Prostate gland (tissue), 2 donors: ENCODE results near the gene ATP6V1G2. TPM values are rescaled to one million over a fixed set of nuclear protein-coding genes. Genes with fewer than 3 reads are reported as not detected.

ENCODE experiments used
- DNase-seq: peaks from one replicate; pipeline ENCODE4 v3.0.0-alpha.2; 2019; ENCODE audit warnings: low spot score
- H3K27ac ChIP-seq, 2 donors: fragments of 200-600 bp; sonication (generic); 2 replicates each; pipeline ENCODE4 v1.5.1; 2017 to 2019
- H3K27me3 ChIP-seq: fragments of 200-600 bp; sonication (generic); replicated peaks from 2 replicates; pipeline ENCODE4 v1.5.1; 2019; ENCODE audit not compliant: insufficient read depth
- H3K36me3 ChIP-seq, 2 donors: fragments of 200-600 bp; sonication (generic); 1 replicate in 1 of 2; 2 replicates in 1 of 2; pipeline versions ENCODE4 v1.5.1 to v1.8.1; 2017 to 2019
- H3K4me1 ChIP-seq: fragments of 200-600 bp; sonication (generic); replicated peaks from 2 replicates; pipeline ENCODE4 v1.5.1; 2019
- H3K4me3 ChIP-seq, 2 donors: fragments of 200-600 bp; sonication (generic); 2 replicates each; pipeline ENCODE4 v1.5.1; 2017 to 2019
- H3K9me3 ChIP-seq: fragments of 200-600 bp; sonication (generic); 2 replicates; pipeline ENCODE4 v1.5.1; 2017
- CTCF ChIP-seq, 4 experiments: fragments of 200-600 bp in 2 of 4; fragments of 450-650 bp in 2 of 4; sonication (generic) in 2 of 4; IDR thresholded peaks; 1 replicate in 3 of 4; 2 replicates in 1 of 4; pipeline ENCODE4 v1.5.1; 2016 to 2019; ENCODE audit warnings: antibody characterized with exemption in 4 of 4, mild to moderate bottlenecking in 2 of 4, moderate library complexity in 2 of 4
- POLR2A ChIP-seq: fragments of 450-650 bp; IDR thresholded peaks from one replicate; pipeline ENCODE4 v1.6.1; 2016; ENCODE audit warnings: antibody characterized with exemption, mild to moderate bottlenecking
- POLR2AphosphoS5 ChIP-seq: sonication (generic); formaldehyde crosslinking; IDR thresholded peaks from one replicate; pipeline ENCODE4 v1.6.1; 2017; ENCODE audit warnings: antibody characterized with exemption
- WGBS: methylation state at CpG from one replicate; pipeline ENCODE4 v1.1.5; 2018; 5-methylcytosine and 5-hydroxymethylcytosine counted together
- intact Hi-C: fragments of 100-400 bp; cut with DNase I; formaldehyde crosslinking; loops from one replicate; pipeline ENCODE4 v1.14.2; 2022
- total RNA-seq, 2 donors: library from RNA; depleted of rRNA; stranded (reverse); fragments of >200 nt; gene quantifications; one replicate each; pipeline ENCODE4 v1.1.0, GENCODE V29; 2016

Gene ATP6V1G2
- total RNA-seq, 2 donors from 2014 or later = 0.36 to 0.74 TPM

- intact Hi-C loops = no loop called here
- no peaks in the 10 kb centered on the region for H3K27me3 ChIP-seq
- no peaks in the 10 kb centered on the region for H3K4me1 ChIP-seq
- no peaks in the 10 kb centered on the region for H3K9me3 ChIP-seq
- no peak overlapping the region for H3K4me3 ChIP-seq
- H3K36me3 ChIP-seq = no peaks in the 10 kb centered on the region
- no peak for DNase-seq
- TF ChIP-seq POLR2A = no peak
- 60% methylated on average over 9 of the region's 9 CpGs for WGBS
- no peak overlapping the region for H3K27ac ChIP-seq
Observed at GRCh38 chr6:31586599-31587281, 40.3 kb upstream of the ATP6V1G2 start.

- no peak within 1 kb of the TSS for H3K4me3 ChIP-seq
- no peak within 1 kb of the TSS for H3K27ac ChIP-seq
- no peaks in the 10 kb centered on the region for H3K27me3 ChIP-seq
- H3K9me3 ChIP-seq = no peaks in the 10 kb centered on the region
- WGBS = 59% methylated on average over 1 of the region's 1 CpG
- DNase-seq = no peak
- H3K4me1 ChIP-seq = no peaks in the 10 kb centered on the region
- TF ChIP-seq POLR2A (no peak), POLR2AphosphoS5 (no peak), CTCF (IDR thresholded peaks at IDR 0.05) (no peak)
- intact Hi-C loops = no loop called here
- no peaks in the 10 kb centered on the region for H3K36me3 ChIP-seq
Observed at GRCh38 chr6:31586008-31586407, 39.6 kb upstream of the ATP6V1G2 start, which contains the start of gene LST1. Gene LST1, plus strand, starts transcription at chr6:31586277. Its CDS starts 1,023 bp downstream, at chr6:31587300.

GRCh38 chr6:31585491-31585890, 39.1 kb upstream of the ATP6V1G2 start:
- DNase-seq = no peak
- intact Hi-C loops = no loop called here
- Histone ChIP-seq H3K27me3 (no peaks in the 10 kb centered on the region), H3K9me3 (no peaks in the 10 kb centered on the region), H3K4me3 (no peak overlapping the region), H3K4me1 (no peaks in the 10 kb centered on the region), H3K36me3 (no peaks in the 10 kb centered on the region), H3K27ac (no peak overlapping the region)
- TF ChIP-seq POLR2A (no peak), POLR2AphosphoS5 (no peak), CTCF (IDR thresholded peaks at IDR 0.05) (no peak)
- 77% methylated on average over 2 of the region's 2 CpGs for WGBS

- no peaks in the 10 kb centered on the region for H3K27me3 ChIP-seq
- peak within 1 kb of the TSS; percentile 65 to 85 for H3K27ac ChIP-seq
- H3K4me3 ChIP-seq = peak within 1 kb of the TSS; percentile 62 to 68
- H3K4me1 ChIP-seq = no peaks in the 10 kb centered on the region
- no peaks in the 10 kb centered on the region for H3K36me3 ChIP-seq
- intact Hi-C loops = no loop called here
- DNase-seq = no peak
- 74% methylated on average over 3 of the region's 3 CpGs for WGBS
- TF ChIP-seq POLR2A (no peak), POLR2AphosphoS5 (no peak), CTCF (IDR thresholded peaks at IDR 0.05) (no peak)
- no peaks in the 10 kb centered on the region for H3K9me3 ChIP-seq
Observed at GRCh38 chr6:31582230-31582643, 35.8 kb upstream of the ATP6V1G2 start, which contains the start of gene LTB. Gene LTB, minus strand, starts transcription at chr6:31582424. Its CDS starts 7 bp downstream, at chr6:31582417.

- WGBS = 26% methylated on average over 21 of the region's 21 CpGs
- H3K9me3 ChIP-seq = no peaks in the 10 kb centered on the region
- peak overlapping the region; percentile 62 to 68 for H3K4me3 ChIP-seq
- no peaks in the 10 kb centered on the region for H3K27me3 ChIP-seq
- intact Hi-C loops = loop anchor here (1.0 kb wide), 1 partner anchor 17 kb away; no protein-coding TSS in a partner anchor
- peak overlapping the region; percentile 65 to 85 for H3K27ac ChIP-seq
- H3K4me1 ChIP-seq = no peaks in the 10 kb centered on the region
- TF ChIP-seq POLR2A (no peak), CTCF (IDR thresholded peaks at IDR 0.05) (no peak), POLR2AphosphoS5 (no peak)
- no peaks in the 10 kb centered on the region for H3K36me3 ChIP-seq
- no peak for DNase-seq
Observed at GRCh38 chr6:31581434-31582229, 35.2 kb upstream of the ATP6V1G2 start.
